Endothelial cell of umbilical vein (primary cell): ENCODE measurements around the gene SPON1. TPM values are rescaled to one million over a fixed set of nuclear protein-coding genes. Genes with fewer than 3 reads are reported as not detected.

Experiments
- BruUV-seq: library from RNA; stranded (reverse); fragments of 400-500 nt; replicated peaks from 2 replicates; lab custom pipeline; 2021; lab: Mats Ljungman, UMichigan
- CTCF ChIA-PET: fragments of 300-600, 350-600 bp; sonication (Branson Sonifier 250); formaldehyde crosslinking; loops from one replicate; lab custom pipeline; 2021; ENCODE audit warnings: antibody characterized with exemption, inconsistent platforms; lab: Charles Lee
- POLR2A ChIA-PET: fragments of 300-600, 350-600 bp; sonication (Branson Sonifier 250); formaldehyde crosslinking; loops from one replicate; lab custom pipeline; 2021; ENCODE audit warnings: antibody characterized with exemption, inconsistent platforms; lab: Charles Lee
- DNase-seq: peaks from one replicate; pipeline ENCODE4 v3.0.0-alpha.2; 2011; ENCODE audit warnings: low read depth, low spot score
- FAIRE-seq: peaks from 2 replicates; lab custom pipeline; 2011; peaks lifted over from hg19 to GRCh38; lab: Jason Lieb, UNC
- H2AFZ ChIP-seq: 2 replicates; pipeline ENCODE4 v1.6.0; 2012; ENCODE audit warnings: low read depth, low read length, control low read depth, inconsistent platforms
- H3K27ac ChIP-seq: 2 replicates; pipeline ENCODE4 v1.5.1; 2011; ENCODE audit warnings: low read depth, mild to moderate bottlenecking, control low read depth, low read length, moderate library complexity; ENCODE audit not compliant: insufficient read depth
- H3K27me3 ChIP-seq, 2 experiments: 2 replicates each; pipeline versions ENCODE4 v1.6.0 to v1.6.1; 2011; ENCODE audit warnings: low read length in 2 of 2, mixed read lengths in 1 of 2; ENCODE audit not compliant: control insufficient read depth in 2 of 2, insufficient read depth in 2 of 2
- H3K36me3 ChIP-seq, 2 experiments: 2 replicates in 1 of 2; 3 replicates in 1 of 2; pipeline ENCODE4 v1.5.1; 2011; ENCODE audit warnings: low read length in 2 of 2, mild to moderate bottlenecking in 1 of 2, moderate library complexity in 1 of 2; ENCODE audit not compliant: control insufficient read depth in 2 of 2, insufficient read depth in 2 of 2; ENCODE audit errors: extremely low read depth in 1 of 2
- H3K4me1 ChIP-seq: 3 replicates; pipeline ENCODE4 v1.5.1; 2011; ENCODE audit warnings: mild to moderate bottlenecking, low read length; ENCODE audit not compliant: control insufficient read depth, insufficient read depth; ENCODE audit errors: extremely low read depth
- H3K4me2 ChIP-seq: 2 replicates; pipeline ENCODE4 v1.6.1; 2011; ENCODE audit warnings: low read length, control low read depth, mixed read lengths; ENCODE audit not compliant: insufficient read depth
- H3K4me3 ChIP-seq, 3 experiments: fragments of 200-600 bp in 1 of 3; sonication (generic), shearing (Covaris generic) in 1 of 3; replicated peaks in 1 of 3; 2 replicates each; pipeline ENCODE4 v1.5.1; 2011 to 2016; ENCODE audit warnings: control low read depth in 3 of 3, low read length in 3 of 3, mild to moderate bottlenecking in 2 of 3, inconsistent platforms in 1 of 3, low read depth in 1 of 3, moderate library complexity in 1 of 3; ENCODE audit not compliant: insufficient read depth in 1 of 3
- H3K79me2 ChIP-seq: 2 replicates; pipeline ENCODE4 v1.6.0; 2012; ENCODE audit warnings: low read length, inconsistent platforms; ENCODE audit not compliant: control insufficient read depth, insufficient read depth
- H3K9ac ChIP-seq: replicated peaks from 2 replicates; pipeline ENCODE3; 2011; ENCODE audit warnings: low read length, control low read depth; ENCODE audit not compliant: insufficient read depth; ENCODE audit errors: extremely low read depth
- H3K9me1 ChIP-seq: replicated peaks from 3 replicates; pipeline ENCODE4 v1.6.0; 2011; ENCODE audit warnings: mild to moderate bottlenecking, low read length; ENCODE audit not compliant: control insufficient read depth, insufficient read depth; ENCODE audit errors: extremely low read depth
- H3K9me3 ChIP-seq: replicated peaks from 2 replicates; pipeline ENCODE4 v1.5.1; 2012; ENCODE audit warnings: low read length, inconsistent platforms; ENCODE audit not compliant: control insufficient read depth, insufficient read depth
- H4K20me1 ChIP-seq: replicated peaks from 2 replicates; pipeline ENCODE3; 2011; ENCODE audit warnings: mild to moderate bottlenecking, low read length; ENCODE audit not compliant: control insufficient read depth, insufficient read depth; ENCODE audit errors: extremely low read depth
- CTCF ChIP-seq, 2 donors: IDR thresholded peaks; 1 replicate in 1 of 2; 2 replicates in 1 of 2; pipeline ENCODE4 v1.5.1; 2011; ENCODE audit warnings: low read length in 2 of 2, mild to moderate bottlenecking in 2 of 2, moderate library complexity in 2 of 2, control low read depth in 1 of 2, inconsistent platforms in 1 of 2, low read depth in 1 of 2; ENCODE audit not compliant: insufficient read depth in 1 of 2; ENCODE audit errors: extremely low read depth in 1 of 2
- EZH2 ChIP-seq: IDR thresholded peaks from 2 replicates; pipeline ENCODE4 v1.6.1; 2012; ENCODE audit warnings: borderline replicate concordance, low read depth, mild to moderate bottlenecking, moderate library complexity, low read length, inconsistent platforms; ENCODE audit not compliant: severe bottlenecking
- FOS ChIP-seq: IDR thresholded peaks from 2 replicates; pipeline ENCODE4 v1.6.1; 2011; ENCODE audit warnings: mild to moderate bottlenecking, low read length, moderate library complexity, borderline replicate concordance; ENCODE audit not compliant: insufficient read depth
- GATA2 ChIP-seq: IDR thresholded peaks from 2 replicates; pipeline ENCODE4 v1.7.0; 2011; ENCODE audit warnings: low read depth, mild to moderate bottlenecking, moderate library complexity, mixed read lengths, low read length; ENCODE audit not compliant: insufficient read length, insufficient read depth
- JUN ChIP-seq: IDR thresholded peaks from 2 replicates; pipeline ENCODE4 v1.6.1; 2011; ENCODE audit warnings: borderline replicate concordance, low read depth; ENCODE audit not compliant: insufficient read length, insufficient read depth
- MAX ChIP-seq: IDR thresholded peaks from 2 replicates; pipeline ENCODE4 v1.6.1; 2011; ENCODE audit not compliant: insufficient read depth, insufficient read length
- MYC ChIP-seq: IDR thresholded peaks from one replicate; pipeline ENCODE4 v1.6.1; 2011; ENCODE audit warnings: mild to moderate bottlenecking, low read depth, low read length
- POLR2A ChIP-seq: IDR thresholded peaks from 2 replicates; pipeline ENCODE4 v1.6.1; 2012; ENCODE audit warnings: low read depth, mild to moderate bottlenecking, control low read depth, low read length
- POLR2AphosphoS5 ChIP-seq: IDR thresholded peaks from 2 replicates; pipeline ENCODE4 v1.6.1; 2012; ENCODE audit warnings: low read depth, mild to moderate bottlenecking, control low read depth, low read length, moderate library complexity; ENCODE audit not compliant: insufficient read depth
- dilution Hi-C: fragments of 300-500 bp; cut with MboI; formaldehyde crosslinking; loops from one replicate; pipeline ENCODE4 v1.15.0; 2019; ENCODE audit warnings: low sequenced_read_pairs; ENCODE audit not compliant: extremely low pct_ligation_motif_present
- intact Hi-C: fragments of 100-400 bp; cut with micrococcal nuclease; formaldehyde crosslinking; loops from one replicate; pipeline ENCODE4 v1.10.0; 2022
- polyA plus RNA-seq, 4 experiments: library from polyadenylated mRNA; depleted of rRNA in 3 of 4; stranded (reverse) in 3 of 4; unstranded in 1 of 4; fragments of >200 nt; gene quantifications; 2 replicates each; pipeline versions ENCODE4 v1.2.1 to v1.2.3, GENCODE V29; 2011 to 2012; ENCODE audit warnings: missing spikeins in 1 of 4
- total RNA-seq: library from RNA; stranded (reverse); gene quantifications from 2 replicates; pipeline ENCODE4 v1.2.3, GENCODE V29; 2021

Gene SPON1
- total and polyA plus RNA-seq, 2 donors (not counting 3 experiments of a cell fraction or from before 2014, with no cell fraction given): 0.31 TPM; not detected in 1

- Histone ChIP-seq H3K9me3 (no peaks in the 10 kb centered on the region), H3K36me3 (no peaks in the 10 kb centered on the region), H3K9ac (no peak overlapping the region), H3K79me2 (no peaks in the 10 kb centered on the region), H3K27ac (no peak overlapping the region), H2AFZ (no peak overlapping the region), H3K4me2 (no peak overlapping the region), H3K9me1 (no peaks in the 10 kb centered on the region), H3K4me1 (no peaks in the 10 kb centered on the region), H3K4me3 (no peak overlapping the region), H3K27me3 (peaks cover 3 to 4% of the 10 kb centered on the region in 2 experiments), H4K20me1 (no peaks in the 10 kb centered on the region)
- DNase-seq: no peak
- TF ChIP-seq CTCF (IDR thresholded peaks at IDR 0.05; ENCODE audit: extremely low read depth in 1 of 2, insufficient read depth in 1 of 2, low read depth in 1 of 2, low read length in 2 of 2) (no peak), GATA2 (no peak), MYC (no peak), JUN (no peak), POLR2AphosphoS5 (no peak), FOS (no peak), EZH2 (no peak), POLR2A (no peak), MAX (no peak)
- ChIA-PET POLR2A (no interaction called here), CTCF (no interaction called here)
- intact Hi-C loops (no loop called here), dilution Hi-C loops (no loop called here)
- BruUV-seq: no TSS peak
- FAIRE-seq: no peak
Observed at GRCh38 chr11:14224395-14224794, 261.9 kb downstream of the SPON1 start.
